Kidney epithelial cell (primary cell): ENCODE data around the gene AGBL1. TPM values are rescaled to one million over a fixed set of nuclear protein-coding genes. Genes with fewer than 3 reads are reported as not detected.

Experiments
- DNase-seq: peaks from one replicate; pipeline ENCODE4 v3.0.0-alpha.2; 2010; ENCODE audit warnings: low read depth
- H3K27me3 ChIP-seq: 2 replicates; pipeline ENCODE4 v1.6.0; 2011; ENCODE audit warnings: low read length; ENCODE audit not compliant: control insufficient read depth, insufficient read depth
- H3K36me3 ChIP-seq: 2 replicates; pipeline ENCODE4 v1.5.1; 2011; ENCODE audit warnings: low read length; ENCODE audit not compliant: control insufficient read depth, insufficient read depth
- H3K4me3 ChIP-seq: 2 replicates; pipeline ENCODE4 v1.5.1; 2011; ENCODE audit warnings: low read depth, mild to moderate bottlenecking, control low read depth, low read length
- CTCF ChIP-seq: IDR thresholded peaks from 2 replicates; pipeline ENCODE4 v1.5.1; 2011; ENCODE audit warnings: mild to moderate bottlenecking, moderate library complexity, low read length, control low read depth, inconsistent platforms; ENCODE audit not compliant: insufficient read depth, poor library complexity, severe bottlenecking
- total RNA-seq: library from RNA; depleted of rRNA; stranded (reverse); fragments of >200 nt; gene quantifications from 2 replicates; pipeline ENCODE4 v1.2.3, GENCODE V29; 2015

Gene AGBL1
- total RNA-seq, 1 donor from 2014 or later: not detected

- Histone ChIP-seq H3K27me3 (no peaks in the 10 kb centered on the region), H3K4me3 (no peak overlapping the region), H3K36me3 (no peaks in the 10 kb centered on the region)
- no peak for TF ChIP-seq CTCF
- no peak for DNase-seq
Observed at GRCh38 chr15:86676002-86676401, 596.3 kb downstream of the AGBL1 start.

- no peak overlapping the region for H3K4me3 ChIP-seq
- DNase-seq: no peak
- TF ChIP-seq CTCF: no peak
- H3K27me3 ChIP-seq: no peaks in the 10 kb centered on the region
- no peaks in the 10 kb centered on the region for H3K36me3 ChIP-seq
Observed at GRCh38 chr15:86677278-86677677, 597.6 kb downstream of the AGBL1 start.

- no peak for DNase-seq
- Histone ChIP-seq H3K4me3 (no peak overlapping the region), H3K36me3 (no peaks in the 10 kb centered on the region), H3K27me3 (no peaks in the 10 kb centered on the region)
- TF ChIP-seq CTCF: no peak
Observed at GRCh38 chr15:86685263-86685662, 605.6 kb downstream of the AGBL1 start.

- H3K4me3 ChIP-seq: no peak overlapping the region
- no peak for TF ChIP-seq CTCF
- H3K27me3 ChIP-seq: no peaks in the 10 kb centered on the region
- no peak for DNase-seq
- no peaks in the 10 kb centered on the region for H3K36me3 ChIP-seq
Observed at GRCh38 chr15:86689006-86689405, 609.3 kb downstream of the AGBL1 start.

- no peak for DNase-seq
- no peak for TF ChIP-seq CTCF
Observed at GRCh38 chr15:86690566-86690965, 610.9 kb downstream of the AGBL1 start.

GRCh38 chr15:86691091-86691663 lies 611.5 kb downstream of the AGBL1 start:
- no peaks in the 10 kb centered on the region for H3K27me3 ChIP-seq
- no peak for TF ChIP-seq CTCF
- DNase-seq: no peak

More at GRCh38 chr15:86690566-86690965, 610.9 kb downstream of the AGBL1 start:
- no peaks in the 10 kb centered on the region for H3K36me3 ChIP-seq
- H3K27me3 ChIP-seq: no peaks in the 10 kb centered on the region
- no peak overlapping the region for H3K4me3 ChIP-seq

More at GRCh38 chr15:86691091-86691663, 611.5 kb downstream of the AGBL1 start:
- H3K36me3 ChIP-seq: no peaks in the 10 kb centered on the region
- H3K4me3 ChIP-seq: no peak overlapping the region
